Endothelial cell of umbilical vein (primary cell): ENCODE data around the gene PCDH17. TPM values are rescaled to one million over a fixed set of nuclear protein-coding genes. Genes with fewer than 3 reads are reported as not detected.

ENCODE experiments used
- BruUV-seq: library from RNA; stranded (reverse); fragments of 400-500 nt; replicated peaks from 2 replicates; lab custom pipeline; 2021; lab: Mats Ljungman, UMichigan
- CTCF ChIA-PET: fragments of 300-600, 350-600 bp; sonication (Branson Sonifier 250); formaldehyde crosslinking; loops from one replicate; lab custom pipeline; 2021; ENCODE audit warnings: antibody characterized with exemption, inconsistent platforms; lab: Charles Lee
- POLR2A ChIA-PET: fragments of 300-600, 350-600 bp; sonication (Branson Sonifier 250); formaldehyde crosslinking; loops from one replicate; lab custom pipeline; 2021; ENCODE audit warnings: antibody characterized with exemption, inconsistent platforms; lab: Charles Lee
- DNase-seq: peaks from one replicate; pipeline ENCODE4 v3.0.0-alpha.2; 2011; ENCODE audit warnings: low read depth, low spot score
- FAIRE-seq: peaks from 2 replicates; lab custom pipeline; 2011; peaks lifted over from hg19 to GRCh38; lab: Jason Lieb, UNC
- H2AFZ ChIP-seq: 2 replicates; pipeline ENCODE4 v1.6.0; 2012; ENCODE audit warnings: low read depth, low read length, control low read depth, inconsistent platforms
- H3K27ac ChIP-seq: 2 replicates; pipeline ENCODE4 v1.5.1; 2011; ENCODE audit warnings: low read depth, mild to moderate bottlenecking, control low read depth, low read length, moderate library complexity; ENCODE audit not compliant: insufficient read depth
- H3K27me3 ChIP-seq, 2 experiments: 2 replicates each; pipeline versions ENCODE4 v1.6.0 to v1.6.1; 2011; ENCODE audit warnings: low read length in 2 of 2, mixed read lengths in 1 of 2; ENCODE audit not compliant: control insufficient read depth in 2 of 2, insufficient read depth in 2 of 2
- H3K36me3 ChIP-seq, 2 experiments: 2 replicates in 1 of 2; 3 replicates in 1 of 2; pipeline ENCODE4 v1.5.1; 2011; ENCODE audit warnings: low read length in 2 of 2, mild to moderate bottlenecking in 1 of 2, moderate library complexity in 1 of 2; ENCODE audit not compliant: control insufficient read depth in 2 of 2, insufficient read depth in 2 of 2; ENCODE audit errors: extremely low read depth in 1 of 2
- H3K4me1 ChIP-seq: 3 replicates; pipeline ENCODE4 v1.5.1; 2011; ENCODE audit warnings: mild to moderate bottlenecking, low read length; ENCODE audit not compliant: control insufficient read depth, insufficient read depth; ENCODE audit errors: extremely low read depth
- H3K4me2 ChIP-seq: 2 replicates; pipeline ENCODE4 v1.6.1; 2011; ENCODE audit warnings: low read length, control low read depth, mixed read lengths; ENCODE audit not compliant: insufficient read depth
- H3K4me3 ChIP-seq, 3 experiments: fragments of 200-600 bp in 1 of 3; sonication (generic), shearing (Covaris generic) in 1 of 3; replicated peaks in 1 of 3; 2 replicates each; pipeline ENCODE4 v1.5.1; 2011 to 2016; ENCODE audit warnings: control low read depth in 3 of 3, low read length in 3 of 3, mild to moderate bottlenecking in 2 of 3, inconsistent platforms in 1 of 3, low read depth in 1 of 3, moderate library complexity in 1 of 3; ENCODE audit not compliant: insufficient read depth in 1 of 3
- H3K79me2 ChIP-seq: 2 replicates; pipeline ENCODE4 v1.6.0; 2012; ENCODE audit warnings: low read length, inconsistent platforms; ENCODE audit not compliant: control insufficient read depth, insufficient read depth
- H3K9ac ChIP-seq: replicated peaks from 2 replicates; pipeline ENCODE3; 2011; ENCODE audit warnings: low read length, control low read depth; ENCODE audit not compliant: insufficient read depth; ENCODE audit errors: extremely low read depth
- H3K9me1 ChIP-seq: replicated peaks from 3 replicates; pipeline ENCODE4 v1.6.0; 2011; ENCODE audit warnings: mild to moderate bottlenecking, low read length; ENCODE audit not compliant: control insufficient read depth, insufficient read depth; ENCODE audit errors: extremely low read depth
- H3K9me3 ChIP-seq: replicated peaks from 2 replicates; pipeline ENCODE4 v1.5.1; 2012; ENCODE audit warnings: low read length, inconsistent platforms; ENCODE audit not compliant: control insufficient read depth, insufficient read depth
- H4K20me1 ChIP-seq: replicated peaks from 2 replicates; pipeline ENCODE3; 2011; ENCODE audit warnings: mild to moderate bottlenecking, low read length; ENCODE audit not compliant: control insufficient read depth, insufficient read depth; ENCODE audit errors: extremely low read depth
- EZH2 ChIP-seq: IDR thresholded peaks from 2 replicates; pipeline ENCODE4 v1.6.1; 2012; ENCODE audit warnings: borderline replicate concordance, low read depth, mild to moderate bottlenecking, moderate library complexity, low read length, inconsistent platforms; ENCODE audit not compliant: severe bottlenecking
- FOS ChIP-seq: IDR thresholded peaks from 2 replicates; pipeline ENCODE4 v1.6.1; 2011; ENCODE audit warnings: mild to moderate bottlenecking, low read length, moderate library complexity, borderline replicate concordance; ENCODE audit not compliant: insufficient read depth
- GATA2 ChIP-seq: IDR thresholded peaks from 2 replicates; pipeline ENCODE4 v1.7.0; 2011; ENCODE audit warnings: low read depth, mild to moderate bottlenecking, moderate library complexity, mixed read lengths, low read length; ENCODE audit not compliant: insufficient read length, insufficient read depth
- JUN ChIP-seq: IDR thresholded peaks from 2 replicates; pipeline ENCODE4 v1.6.1; 2011; ENCODE audit warnings: borderline replicate concordance, low read depth; ENCODE audit not compliant: insufficient read length, insufficient read depth
- MAX ChIP-seq: IDR thresholded peaks from 2 replicates; pipeline ENCODE4 v1.6.1; 2011; ENCODE audit not compliant: insufficient read depth, insufficient read length
- POLR2AphosphoS5 ChIP-seq: IDR thresholded peaks from 2 replicates; pipeline ENCODE4 v1.6.1; 2012; ENCODE audit warnings: low read depth, mild to moderate bottlenecking, control low read depth, low read length, moderate library complexity; ENCODE audit not compliant: insufficient read depth
- dilution Hi-C: fragments of 300-500 bp; cut with MboI; formaldehyde crosslinking; loops from one replicate; pipeline ENCODE4 v1.15.0; 2019; ENCODE audit warnings: low sequenced_read_pairs; ENCODE audit not compliant: extremely low pct_ligation_motif_present
- intact Hi-C: fragments of 100-400 bp; cut with micrococcal nuclease; formaldehyde crosslinking; loops from one replicate; pipeline ENCODE4 v1.10.0; 2022
- polyA plus RNA-seq, 4 experiments: library from polyadenylated mRNA; depleted of rRNA in 3 of 4; stranded (reverse) in 3 of 4; unstranded in 1 of 4; fragments of >200 nt; gene quantifications; 2 replicates each; pipeline versions ENCODE4 v1.2.1 to v1.2.3, GENCODE V29; 2011 to 2012; ENCODE audit warnings: missing spikeins in 1 of 4
- total RNA-seq: library from RNA; stranded (reverse); gene quantifications from 2 replicates; pipeline ENCODE4 v1.2.3, GENCODE V29; 2021

Gene PCDH17
- total and polyA plus RNA-seq, 2 donors (not counting 3 experiments of a cell fraction or from before 2014, with no cell fraction given), result 2.1 to 4.2 TPM

DNA sequence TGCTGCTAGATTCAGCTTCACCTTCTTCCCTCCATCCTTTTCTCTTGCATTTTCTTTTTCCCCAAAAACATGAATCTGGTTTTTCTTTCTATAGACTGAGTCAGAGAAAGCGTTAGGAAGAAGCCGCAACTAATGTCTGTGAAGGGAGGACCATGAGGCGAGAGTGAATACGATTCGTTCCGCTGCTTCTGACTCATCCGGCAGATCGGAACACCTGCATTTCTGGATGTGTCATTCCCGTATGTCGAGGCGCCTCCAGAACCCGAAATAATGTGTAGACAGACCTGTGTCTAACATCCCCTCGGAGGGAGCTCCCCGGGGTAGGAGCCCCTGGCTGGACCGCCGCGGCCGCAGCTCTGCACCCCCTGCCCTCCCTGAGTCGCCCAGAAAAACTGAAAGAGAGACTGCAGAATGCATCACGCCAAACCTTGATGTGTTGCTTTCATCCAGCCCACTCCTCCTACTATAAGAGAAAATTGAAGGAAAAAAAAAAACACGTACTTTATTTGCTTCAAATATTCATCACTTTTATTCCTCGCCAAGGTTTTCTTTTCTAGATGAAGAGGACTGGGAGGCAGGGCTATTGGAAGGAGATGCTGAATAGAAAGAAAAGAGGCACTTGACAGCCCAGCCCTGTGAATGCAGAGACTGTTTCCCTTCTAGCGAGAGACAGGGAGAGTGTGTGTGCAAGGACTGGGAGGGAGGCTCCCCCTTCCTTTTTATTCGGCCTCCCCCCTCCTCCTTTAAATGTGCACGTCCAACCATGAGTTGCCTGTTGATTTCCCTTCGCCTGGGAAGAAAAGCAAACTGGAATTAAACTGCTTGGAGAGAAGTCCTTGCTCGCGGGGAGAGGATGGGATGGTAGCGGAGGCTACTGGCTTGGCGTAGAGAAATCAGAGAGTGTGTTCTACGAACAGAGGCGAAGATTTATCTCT lies 616 bp upstream of the PCDH17 start:
- FAIRE-seq, result peak; percentile 70
- CTCF ChIA-PET, result interaction anchor here (4.8 kb wide), 1 partner anchor 1687 kb away, joined by 41 read pairs; no protein-coding TSS in a partner anchor
- peaks cover 5 to 11% of the 10 kb centered on the region in 2 experiments for H3K27me3 ChIP-seq

GRCh38 chr13:57632276-57633140 lies 964 bp downstream of the PCDH17 start:
- H3K4me3 ChIP-seq, result peak overlapping the region; percentile 38 to 75 (median 68)
- peaks cover 31% of the 10 kb centered on the region for H3K4me1 ChIP-seq
- FAIRE-seq (no peak), DNase-seq (peak; percentile 39)
- no peak overlapping the region for H3K9ac ChIP-seq
- no peaks in the 10 kb centered on the region for H4K20me1 ChIP-seq
- no peaks in the 10 kb centered on the region for H3K9me3 ChIP-seq
- no TSS peak for BruUV-seq
- no peaks in the 10 kb centered on the region for H3K9me1 ChIP-seq
- H3K36me3 ChIP-seq, result no peaks in the 10 kb centered on the region
- peaks cover 5 to 11% of the 10 kb centered on the region in 2 experiments for H3K27me3 ChIP-seq
- peak overlapping the region; percentile 97 for H3K4me2 ChIP-seq
- H3K27ac ChIP-seq, result no peak overlapping the region
- intact Hi-C loops (loop anchor here (5.0 to 10.0 kb wide), 4 partner anchors 672 to 1900 kb away; no protein-coding TSS in a partner anchor), dilution Hi-C loops (no loop called here)
- H3K79me2 ChIP-seq, result no peaks in the 10 kb centered on the region
- TF ChIP-seq MAX (no peak), EZH2 (peak; percentile 20)
- POLR2A ChIA-PET, result no interaction called here
- CTCF ChIA-PET, result interaction anchor here (0.6 to 4.8 kb wide), 39 partner anchors 8 to 1901 kb away, joined by 3 to 57 read pairs (median 4); no protein-coding TSS in a partner anchor
- peak overlapping the region; percentile 73 for H2AFZ ChIP-seq

More for the DNA sequence above, 616 bp upstream of the PCDH17 start:
- H3K79me2 ChIP-seq, result no peaks in the 10 kb centered on the region
- BruUV-seq, result no TSS peak
- intact Hi-C loops (loop anchor here (2.0 to 10.0 kb wide), 5 partner anchors 674 to 1901 kb away; no protein-coding TSS in a partner anchor), dilution Hi-C loops (no loop called here)
- TF ChIP-seq POLR2AphosphoS5 (no peak), JUN (peak; percentile 3), FOS (peak; percentile 70), GATA2 (no peak)
- H3K36me3 ChIP-seq, result no peaks in the 10 kb centered on the region
- peak overlapping the region; percentile 73 for H2AFZ ChIP-seq
- DNase-seq, result peak; percentile 50
- H3K4me2 ChIP-seq, result peak overlapping the region; percentile 97
- peak overlapping the region; percentile 22 for H3K9ac ChIP-seq
- H3K4me1 ChIP-seq, result peaks cover 31% of the 10 kb centered on the region
- POLR2A ChIA-PET, result no interaction called here
- H4K20me1 ChIP-seq, result no peaks in the 10 kb centered on the region
- no peaks in the 10 kb centered on the region for H3K9me1 ChIP-seq
- no peaks in the 10 kb centered on the region for H3K9me3 ChIP-seq
- H3K27ac ChIP-seq, result no peak overlapping the region
- peak overlapping the region; percentile 38 to 75 (median 68) for H3K4me3 ChIP-seq
